OCI-LY7 (cell line): Measurements from ENCODE around the gene SEMG2. TPM values are rescaled to one million over a fixed set of nuclear protein-coding genes. Genes with fewer than 3 reads are reported as not detected.

ENCODE experiments used
- BruUV-seq: library from RNA; stranded (reverse); fragments of 400-500 nt; replicated peaks from 2 replicates; lab custom pipeline; 2021; lab: Mats Ljungman, UMichigan
- CTCF ChIA-PET: fragments of 300-600 bp; sonication (Branson Sonifier 250); formaldehyde crosslinking; loops from one replicate; lab custom pipeline; 2022; ENCODE audit warnings: antibody characterized with exemption; ENCODE audit not compliant: unreplicated experiment; lab: Charles Lee
- POLR2A ChIA-PET: fragments of 300-600 bp; sonication (Branson Sonifier 250); formaldehyde crosslinking; loops from one replicate; lab custom pipeline; 2022; ENCODE audit warnings: antibody characterized with exemption; lab: Charles Lee
- DNase-seq: peaks from one replicate; pipeline ENCODE4 v3.0.0-alpha.2; 2015; ENCODE audit warnings: low spot score
- H2AFZ ChIP-seq: fragments of 200-600 bp; sonication (generic), shearing (Covaris generic); 2 replicates; pipeline ENCODE4 v1.6.1; 2014; ENCODE audit warnings: mild to moderate bottlenecking, antibody characterized with exemption, low read length, moderate library complexity
- H3K27ac ChIP-seq: fragments of 200-600 bp; sonication (generic); 2 replicates; pipeline ENCODE4 v1.5.1; 2014; ENCODE audit warnings: mixed run types, low read depth, mild to moderate bottlenecking, moderate library complexity, low read length, inconsistent platforms; ENCODE audit not compliant: poor library complexity, severe bottlenecking
- H3K36me3 ChIP-seq: fragments of 200-600 bp; sonication (generic); 2 replicates; pipeline ENCODE4 v1.6.1; 2014; ENCODE audit warnings: mild to moderate bottlenecking, antibody characterized with exemption, low read length, moderate library complexity, mixed read lengths; ENCODE audit not compliant: insufficient read depth
- H3K4me1 ChIP-seq: fragments of 200-600 bp; sonication (generic); 2 replicates; pipeline ENCODE4 v1.5.1; 2014; ENCODE audit warnings: mild to moderate bottlenecking, low read length; ENCODE audit not compliant: insufficient read depth, poor library complexity, severe bottlenecking
- H3K4me2 ChIP-seq: fragments of 200-600 bp; sonication (generic); 2 replicates; pipeline ENCODE4 v1.6.1; 2014; ENCODE audit warnings: mild to moderate bottlenecking, low read length
- H3K4me3 ChIP-seq: fragments of 200-600 bp; sonication (generic); 2 replicates; pipeline ENCODE4 v1.5.1; 2014; ENCODE audit warnings: mild to moderate bottlenecking, low read depth, low read length; ENCODE audit not compliant: poor library complexity, severe bottlenecking
- H3K79me2 ChIP-seq: fragments of 200-600 bp; sonication (generic); 2 replicates; pipeline ENCODE4 v1.6.1; 2016; ENCODE audit warnings: low read depth, mild to moderate bottlenecking, low read length, moderate library complexity, mixed read lengths; ENCODE audit not compliant: insufficient read depth
- H3K9me2 ChIP-seq: fragments of 200-600 bp; sonication (generic); 2 replicates; pipeline ENCODE4 v1.6.1; 2016; ENCODE audit warnings: mild to moderate bottlenecking, low read length, mixed read lengths; ENCODE audit not compliant: insufficient read depth
- H3K9me3 ChIP-seq: fragments of 200-600 bp; sonication (generic); 2 replicates; pipeline ENCODE4 v1.6.1; 2014; ENCODE audit warnings: mild to moderate bottlenecking, mixed run types, low read length, mixed read lengths
- H4K20me1 ChIP-seq: fragments of 200-600 bp; sonication (generic); 2 replicates; pipeline ENCODE4 v1.6.1; 2014; ENCODE audit warnings: mild to moderate bottlenecking, antibody characterized with exemption, low read length, moderate library complexity, mixed read lengths; ENCODE audit not compliant: insufficient read depth
- CTCF ChIP-seq: fragments of 200-600 bp; sonication (generic); conservative IDR thresholded peaks from 2 replicates; pipeline ENCODE4 v1.5.1; 2014; ENCODE audit warnings: mild to moderate bottlenecking, antibody characterized with exemption, low read length, moderate library complexity, mixed read lengths
- EZH2phosphoT487 ChIP-seq: fragments of 200-600 bp; sonication (generic); IDR thresholded peaks from 2 replicates; pipeline ENCODE4 v1.6.1; 2018; ENCODE audit warnings: low read depth, borderline replicate concordance, mild to moderate bottlenecking, mixed run types, antibody characterized with exemption, low read length, moderate library complexity, mixed read lengths
- intact Hi-C: fragments of 100-400 bp; cut with micrococcal nuclease; formaldehyde crosslinking; loops from one replicate; pipeline ENCODE4 v1.10.0; 2022; ENCODE audit not compliant: unreplicated experiment
- total RNA-seq, 2 experiments: library from RNA; depleted of rRNA in 1 of 2; stranded (reverse); fragments of >200 nt in 1 of 2; shearing (Covaris generic) in 1 of 2; gene quantifications; 2 replicates each; pipeline ENCODE4 v1.2.3, GENCODE V29; 2014 to 2022

Gene SEMG2
- total RNA-seq, 2 experiments from 2014 or later, result not detected

DNA sequence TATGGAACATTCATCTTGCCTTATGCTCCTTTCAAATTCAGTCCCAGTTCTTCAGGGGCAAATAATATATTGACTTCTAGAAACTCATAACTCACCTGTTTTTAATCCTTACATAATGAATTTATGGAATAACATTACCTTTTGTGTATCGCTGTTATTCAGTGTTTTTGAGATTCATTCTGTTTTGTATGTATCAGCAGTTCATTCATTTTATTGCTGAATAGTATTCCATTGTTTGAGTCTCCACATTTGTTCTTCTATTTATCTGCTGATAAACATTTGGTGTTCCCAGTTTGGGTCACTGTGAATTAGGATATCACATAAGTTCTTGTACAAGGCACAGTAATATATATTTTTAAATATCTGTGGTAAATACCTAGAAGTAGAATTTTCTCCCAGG, 5.1 kb downstream of the SEMG2 start:
- Histone ChIP-seq H3K79me2 (no peaks in the 10 kb centered on the region), H3K36me3 (no peaks in the 10 kb centered on the region), H3K9me2 (no peaks in the 10 kb centered on the region), H3K27ac (no peak overlapping the region), H4K20me1 (no peaks in the 10 kb centered on the region), H3K4me1 (no peaks in the 10 kb centered on the region), H3K9me3 (no peaks in the 10 kb centered on the region), H3K4me2 (no peak overlapping the region), H2AFZ (no peak overlapping the region), H3K4me3 (no peak overlapping the region)
- CTCF ChIA-PET, result no interaction called here
- no TSS peak for BruUV-seq
- POLR2A ChIA-PET, result no interaction called here
- TF ChIP-seq EZH2phosphoT487, result no peak
- TF ChIP-seq CTCF, result no peak
- intact Hi-C loops, result no loop called here
- no peak for DNase-seq

- TF ChIP-seq CTCF (peak; percentile 82), EZH2phosphoT487 (no peak)
- no peaks in the 10 kb centered on the region for H3K9me3 ChIP-seq
- H3K4me3 ChIP-seq, result no peak overlapping the region
- peak; percentile 51 for DNase-seq
- H3K4me1 ChIP-seq, result no peaks in the 10 kb centered on the region
- H3K9me2 ChIP-seq, result no peaks in the 10 kb centered on the region
- peak overlapping the region; percentile 16; the same call in 1 of the 2 replicates for H3K4me2 ChIP-seq
- ChIA-PET POLR2A (no interaction called here), CTCF (no interaction called here)
- intact Hi-C loops, result no loop called here
- H3K79me2 ChIP-seq, result no peaks in the 10 kb centered on the region
- no peak overlapping the region for H3K27ac ChIP-seq
- no TSS peak for BruUV-seq
- no peaks in the 10 kb centered on the region for H4K20me1 ChIP-seq
- no peaks in the 10 kb centered on the region for H3K36me3 ChIP-seq
- H2AFZ ChIP-seq, result peak overlapping the region; percentile 97
Observed at GRCh38 chr20:45229264-45230056, 8.3 kb downstream of the SEMG2 start.

GRCh38 chr20:45230631-45231030, 9.5 kb downstream of the SEMG2 start:
- POLR2A ChIA-PET, result no interaction called here
- Histone ChIP-seq H3K4me1 (no peaks in the 10 kb centered on the region), H3K4me3 (no peak overlapping the region), H3K79me2 (no peaks in the 10 kb centered on the region), H3K9me3 (no peaks in the 10 kb centered on the region), H3K27ac (no peak overlapping the region), H3K36me3 (no peaks in the 10 kb centered on the region), H4K20me1 (no peaks in the 10 kb centered on the region), H3K9me2 (no peaks in the 10 kb centered on the region), H3K4me2 (no peak overlapping the region), H2AFZ (no peak overlapping the region)
- DNase-seq, result no peak
- TF ChIP-seq CTCF, result no peak
- no peak for TF ChIP-seq EZH2phosphoT487
- no TSS peak for BruUV-seq
- CTCF ChIA-PET, result no interaction called here
- intact Hi-C loops, result no loop called here
